H1 (cell line): Measurements from ENCODE around the gene AGO3. TPM values are rescaled to one million over a fixed set of nuclear protein-coding genes. Genes with fewer than 3 reads are reported as not detected.

Experiments used
- CTCF ChIA-PET: fragments of 300-600 bp; sonication (Branson Sonifier 250); formaldehyde crosslinking; loops from one replicate; lab custom pipeline; 2021; ENCODE audit not compliant: partially characterized antibody; lab: Charles Lee
- POLR2A ChIA-PET: fragments of 300-600 bp; sonication (Branson Sonifier 250); formaldehyde crosslinking; loops from one replicate; lab custom pipeline; 2021; ENCODE audit warnings: inconsistent platforms; ENCODE audit not compliant: partially characterized antibody; lab: Charles Lee
- DNase-seq, 2 experiments: peaks; one replicate each; pipeline versions ENCODE4 v3.0.0 to v3.0.0-alpha.2; 2010 to 2022; ENCODE audit warnings: low spot score in 2 of 2, low read depth in 1 of 2, mixed read lengths in 1 of 2
- FAIRE-seq: peaks from 2 replicates; lab custom pipeline; 2011; peaks lifted over from hg19 to GRCh38; lab: Jason Lieb, UNC
- H2AFZ ChIP-seq: 2 replicates; pipeline ENCODE4 v1.8.1; 2012; ENCODE audit warnings: low read length, inconsistent platforms
- H2AK5ac ChIP-seq: 2 replicates; pipeline ENCODE4 v1.6.1; 2013; ENCODE audit warnings: low read depth, low read length
- H2BK120ac ChIP-seq: replicated peaks from 2 replicates; pipeline ENCODE3; 2013; ENCODE audit warnings: low read depth, low read length, inconsistent platforms
- H2BK12ac ChIP-seq: 2 replicates; pipeline ENCODE4 v1.6.1; 2013; ENCODE audit warnings: low read depth, low read length
- H2BK15ac ChIP-seq: 2 replicates; pipeline ENCODE4 v1.6.1; 2013; ENCODE audit warnings: low read length
- H2BK20ac ChIP-seq: 2 replicates; pipeline ENCODE4 v1.6.1; 2013; ENCODE audit warnings: low read length
- H2BK5ac ChIP-seq: 2 replicates; pipeline ENCODE4 v1.6.1; 2013; ENCODE audit warnings: low read depth, low read length
- H3K14ac ChIP-seq: 2 replicates; pipeline ENCODE4 v1.6.1; 2013; ENCODE audit warnings: inconsistent platforms; ENCODE audit not compliant: insufficient read length
- H3K18ac ChIP-seq: 2 replicates; pipeline ENCODE4 v1.6.1; 2013; ENCODE audit warnings: low read length; ENCODE audit errors: extremely low read depth
- H3K23ac ChIP-seq: 2 replicates; pipeline ENCODE4 v1.6.1; 2013; ENCODE audit warnings: inconsistent platforms; ENCODE audit not compliant: insufficient read length
- H3K23me2 ChIP-seq: 2 replicates; pipeline ENCODE4 v1.6.1; 2013; ENCODE audit warnings: low read depth, low read length
- H3K27ac ChIP-seq: 2 replicates; pipeline ENCODE4 v1.6.1; 2011; ENCODE audit warnings: low read depth, low read length, inconsistent platforms
- H3K27me3 ChIP-seq, 4 experiments: replicated peaks in 1 of 4; 1 replicate in 1 of 4; 2 replicates in 3 of 4; pipeline versions ENCODE4 v1.6.1 to v1.8.1; 2011 to 2013; ENCODE audit warnings: low read length in 3 of 4, mild to moderate bottlenecking in 3 of 4, inconsistent platforms in 2 of 4, mixed read lengths in 2 of 4, moderate library complexity in 1 of 4; ENCODE audit not compliant: control insufficient read depth in 3 of 4, insufficient read depth in 3 of 4; ENCODE audit errors: extremely low read depth in 1 of 4
- H3K36me3 ChIP-seq, 4 experiments: 2 replicates each; pipeline versions ENCODE4 v1.6.1 to v1.8.1; 2011 to 2013; ENCODE audit warnings: mild to moderate bottlenecking in 4 of 4, low read length in 3 of 4, moderate library complexity in 2 of 4, control low read depth in 1 of 4, inconsistent platforms in 1 of 4; ENCODE audit not compliant: insufficient read depth in 4 of 4, control insufficient read depth in 2 of 4
- H3K4ac ChIP-seq: replicated peaks from 2 replicates; pipeline ENCODE3; 2013; ENCODE audit warnings: low read length, low read depth, mixed read lengths, inconsistent platforms; ENCODE audit not compliant: insufficient read length
- H3K4me1 ChIP-seq, 4 experiments: replicated peaks in 1 of 4; 1 replicate in 1 of 4; 2 replicates in 3 of 4; pipeline versions ENCODE4 v1.6.1 to v1.8.1; 2011 to 2013; ENCODE audit warnings: low read length in 3 of 4, inconsistent platforms in 2 of 4, mixed read lengths in 1 of 4; ENCODE audit not compliant: insufficient read depth in 4 of 4, control insufficient read depth in 3 of 4
- H3K4me2 ChIP-seq, 2 experiments: 2 replicates each; pipeline versions ENCODE4 v1.6.1 to v1.8.1; 2011 to 2013; ENCODE audit warnings: low read depth in 2 of 2, low read length in 2 of 2, control low read depth in 1 of 2, inconsistent platforms in 1 of 2, mild to moderate bottlenecking in 1 of 2; ENCODE audit not compliant: insufficient read depth in 1 of 2
- H3K4me3 ChIP-seq, 4 experiments: fragments of 200-600, 300-600 bp in 1 of 4; sonication (generic), shearing (Covaris generic), sonication (Bioruptor Twin) in 1 of 4; 2 replicates each; pipeline versions ENCODE4 v1.5.1 to v1.8.1; 2011 to 2016; ENCODE audit warnings: low read length in 4 of 4, low read depth in 3 of 4, control low read depth in 2 of 4, inconsistent platforms in 2 of 4, mild to moderate bottlenecking in 2 of 4, mixed read lengths in 1 of 4, moderate library complexity in 1 of 4; ENCODE audit not compliant: insufficient read depth in 2 of 4; ENCODE audit errors: extremely low read depth in 1 of 4
- H3K56ac ChIP-seq: replicated peaks from 2 replicates; pipeline ENCODE3; 2013; ENCODE audit warnings: low read depth, mild to moderate bottlenecking, mixed read lengths, low read length, inconsistent platforms; ENCODE audit not compliant: insufficient read length
- H3K79me1 ChIP-seq: 2 replicates; pipeline ENCODE4 v1.6.1; 2013; ENCODE audit warnings: low read depth, low read length, control low read depth
- H3K79me2 ChIP-seq, 2 experiments: 2 replicates each; pipeline versions ENCODE4 v1.6.1 to v1.8.1; 2012 to 2013; ENCODE audit warnings: low read length in 2 of 2, mild to moderate bottlenecking in 2 of 2, inconsistent platforms in 1 of 2; ENCODE audit not compliant: insufficient read depth in 2 of 2, control insufficient read depth in 1 of 2
- H3K9ac ChIP-seq, 4 experiments: replicated peaks in 1 of 4; 1 replicate in 1 of 4; 2 replicates in 3 of 4; pipeline versions ENCODE4 v1.6.1 to v1.8.1; 2011 to 2013; ENCODE audit warnings: low read depth in 3 of 4, low read length in 3 of 4, control low read depth in 2 of 4, mild to moderate bottlenecking in 2 of 4, moderate library complexity in 2 of 4, inconsistent platforms in 1 of 4; ENCODE audit errors: extremely low read depth in 1 of 4
- H3K9me3 ChIP-seq, 2 experiments: 2 replicates each; pipeline versions ENCODE4 v1.6.1 to v1.8.1; 2012 to 2013; ENCODE audit warnings: mild to moderate bottlenecking in 2 of 2, moderate library complexity in 2 of 2, control low read depth in 1 of 2, inconsistent platforms in 1 of 2, low read depth in 1 of 2, low read length in 1 of 2, mixed read lengths in 1 of 2; ENCODE audit not compliant: insufficient read depth in 2 of 2
- H4K20me1 ChIP-seq, 2 experiments: replicated peaks in 1 of 2; 2 replicates each; pipeline versions ENCODE3 to v1.8.1; 2011 to 2013; ENCODE audit warnings: inconsistent platforms in 2 of 2, low read length in 2 of 2, mild to moderate bottlenecking in 1 of 2; ENCODE audit not compliant: insufficient read depth in 2 of 2, control insufficient read depth in 1 of 2
- H4K5ac ChIP-seq: 2 replicates; pipeline ENCODE4 v1.6.1; 2013; ENCODE audit warnings: low read length, low read depth, mixed read lengths, inconsistent platforms; ENCODE audit not compliant: insufficient read length
- H4K8ac ChIP-seq: 2 replicates; pipeline ENCODE4 v1.8.0; 2013; ENCODE audit warnings: mild to moderate bottlenecking, moderate library complexity, low read length, inconsistent platforms; ENCODE audit not compliant: insufficient read depth; ENCODE audit errors: extremely low read depth
- H4K91ac ChIP-seq: replicated peaks from 2 replicates; pipeline ENCODE3; 2013; ENCODE audit warnings: low read length, mixed read lengths, inconsistent platforms; ENCODE audit not compliant: insufficient read length
- GTF2F1 ChIP-seq: IDR thresholded peaks from 2 replicates; pipeline ENCODE4 v1.6.1; 2012; ENCODE audit warnings: low read depth, low read length, improper control_type of control experiment, borderline replicate concordance
- KDM1A ChIP-seq: fragments of 200-600, 300-600 bp; sonication (generic); IDR thresholded peaks from 2 replicates; pipeline ENCODE4 v1.7.1; 2016; ENCODE audit warnings: mild to moderate bottlenecking, low read length, borderline replicate concordance
- ZNF274 ChIP-seq: IDR thresholded peaks from 2 replicates; pipeline ENCODE4 v1.7.0; 2012; ENCODE audit warnings: low read length, borderline replicate concordance; ENCODE audit errors: extremely low read depth
- WGBS, 2 experiments: shearing (Covaris generic) in 1 of 2; methylation state at CpG; one replicate each; pipeline versions ENCODE4 v1.1.6 to v1.1.7; 2013 to 2015; ENCODE audit warnings: low lambda C conversion rate in 2 of 2, mixed read lengths in 2 of 2, inconsistent platforms in 1 of 2, low coverage in 1 of 2, missing lambda C conversion rate in 1 of 2; ENCODE audit not compliant: insufficient replicate concordance in 2 of 2, insufficient coverage in 1 of 2, insufficient read length in 1 of 2; ENCODE audit errors: extremely low coverage in 1 of 2, missing lambda C conversion rate in 1 of 2; 5-methylcytosine and 5-hydroxymethylcytosine counted together
- polyA plus RNA-seq, 7 experiments: library from polyadenylated mRNA; depleted of rRNA in 3 of 7; stranded (reverse) in 5 of 7; unstranded in 2 of 7; fragments of >200 nt in 5 of 7; fragments of 200-250 nt in 2 of 7; gene quantifications; 1 replicate in 5 of 7; 2 replicates in 1 of 7; 4 replicates in 1 of 7; pipeline versions ENCODE4 v1.2.1 to v1.2.3, GENCODE V29; 2011 to 2013; ENCODE audit warnings: missing spikeins in 2 of 7, mixed read lengths in 2 of 7
- total RNA-seq: library from RNA; stranded (reverse); fragmentation: NEBNext Ultra II Directional; extraction: Animal tissue kit (Norgen Biotek cat#: 25700); gene quantifications from 2 replicates; pipeline ENCODE4 v1.2.1, GENCODE V29; 2021

Gene AGO3
- total and polyA plus RNA-seq, 2 of the 8 experiments (the other 6 are each of a cell fraction or from before 2014, with no cell fraction given), result 10.7 to 26.4 TPM

DNA sequence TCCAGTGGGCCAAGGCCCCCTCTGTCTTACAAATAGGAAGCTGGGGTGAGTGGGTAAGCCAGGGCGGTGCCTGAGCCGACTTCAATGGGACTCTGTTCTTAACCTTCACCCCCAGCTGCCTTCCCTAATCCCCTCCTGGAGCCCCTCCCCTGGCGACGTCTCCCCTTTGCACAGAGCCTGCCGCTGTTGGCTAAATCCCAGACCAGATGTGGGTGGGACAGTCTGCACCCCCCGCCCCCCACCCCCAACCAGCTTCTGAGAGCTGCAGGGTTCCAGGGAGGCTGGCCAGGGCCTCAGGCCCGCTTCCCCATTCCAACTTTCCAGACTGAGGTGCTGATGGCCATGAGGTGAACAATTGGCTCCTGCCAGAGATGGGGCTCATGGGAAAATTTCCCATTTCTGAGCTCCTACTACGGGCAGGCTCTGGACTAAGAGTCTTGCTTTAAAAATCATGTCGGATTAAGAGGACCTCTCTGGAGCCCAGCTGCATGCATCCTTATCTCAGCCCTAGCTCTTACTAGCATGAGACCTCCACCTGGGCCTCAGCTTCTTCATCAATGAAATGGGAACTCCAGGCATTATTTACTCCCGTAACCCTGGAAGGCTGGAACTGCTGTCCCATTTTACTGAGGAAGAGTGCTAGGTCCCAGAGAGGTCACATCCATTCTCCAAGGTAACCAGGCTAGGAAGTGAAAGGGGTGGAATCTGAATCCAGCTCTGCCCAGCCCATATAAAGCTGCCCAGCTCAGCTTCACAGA is 187.7 kb downstream of the AGO3 start:
- Histone ChIP-seq H3K27me3 (peaks cover 0 to 8% (median 5%) of the 10 kb centered on the region in 4 experiments; a peak in 5 of 7 replicates), H4K20me1 (no peaks in the 10 kb centered on the region), H2AFZ (no peak overlapping the region), H4K5ac (no peak overlapping the region), H4K91ac (no peak overlapping the region), H2BK12ac (no peak overlapping the region), H3K4me1 (peaks cover 0 to 10% (median 5%) of the 10 kb centered on the region in 4 experiments; a peak in 5 of 7 replicates), H3K9me3 (no peaks in the 10 kb centered on the region), H3K4ac (no peak overlapping the region), H2BK20ac (no peak overlapping the region), H3K9ac (no peak overlapping the region), H3K4me3 (no peak overlapping the region), H3K14ac (no peak overlapping the region), H4K8ac (peak overlapping the region; percentile 48; the same call in 1 of the 2 replicates), H3K56ac (no peak overlapping the region), H2BK5ac (no peak overlapping the region), H3K23ac (no peak overlapping the region), H3K4me2 (no peak overlapping the region; a peak in 1 of 4 replicates)
- ChIA-PET CTCF (interaction anchor here (1.0 to 32.6 kb wide), 8 partner anchors 12 to 97 kb away, joined by 3 to 738 read pairs (median 14); partner anchors contain the start of gene TRAPPC3), POLR2A (interaction anchor here (0.6 to 2.2 kb wide), 6 partner anchors 9 to 333 kb away, joined by 3 to 6 read pairs (median 4); no protein-coding TSS in a partner anchor)
- 74% methylated on average over 10 of the region's 10 CpGs; no CpG with 5 or more reads in 1 of the 2 experiments for WGBS, 2 experiments
- no peak for FAIRE-seq
- TF ChIP-seq KDM1A, result peak; percentile 77
- TF ChIP-seq GTF2F1, result no peak
- TF ChIP-seq ZNF274, result no peak
- TF ChIP-seq, all 59 proteins: peak for 1
- Histone ChIP-seq H3K79me1 (no peaks in the 10 kb centered on the region), H3K36me3 (no peaks in the 10 kb centered on the region), H3K18ac (no peak overlapping the region), H2AK5ac (no peak overlapping the region), H3K23me2 (no peaks in the 10 kb centered on the region), H2BK120ac (no peak overlapping the region), H3K27ac (no peak overlapping the region), H3K79me2 (no peaks in the 10 kb centered on the region), H2BK15ac (no peak overlapping the region)
- DNase-seq, result no peak
